PFSK-1 (cell line): ENCODE results near the gene ZNF775.

ENCODE experiments used
- FOXP2 ChIP-seq: optimal IDR thresholded peaks from 2 replicates; pipeline ENCODE3; 2011; ENCODE audit warnings: borderline replicate concordance, control low read depth, inconsistent platforms; ENCODE audit not compliant: insufficient read depth; ENCODE audit errors: extremely low read length, extremely low read depth
- POLR2AphosphoS5 ChIP-seq: IDR thresholded peaks from 2 replicates; pipeline ENCODE4 v1.6.1; 2012; ENCODE audit warnings: low read depth, mild to moderate bottlenecking, control low read depth, low read length, moderate library complexity
- REST ChIP-seq, 2 experiments: IDR thresholded peaks; 2 replicates each; pipeline versions ENCODE4 v1.6.1 to v1.8.0; 2011 to 2012; ENCODE audit warnings: low read depth in 2 of 2, low read length in 2 of 2, control low read depth in 1 of 2, inconsistent platforms in 1 of 2, mild to moderate bottlenecking in 1 of 2, moderate library complexity in 1 of 2; ENCODE audit not compliant: insufficient read depth in 1 of 2
- SIN3A ChIP-seq: IDR thresholded peaks from 2 replicates; pipeline ENCODE4 v1.6.1; 2012; ENCODE audit warnings: mild to moderate bottlenecking, low read length, moderate library complexity, borderline replicate concordance; ENCODE audit not compliant: insufficient read depth

GRCh38 chr7:150402671-150403321 is 23.7 kb downstream of the ZNF775 start:
- no peak for TF ChIP-seq POLR2AphosphoS5
- TF ChIP-seq REST (IDR thresholded peaks at IDR 0.05; ENCODE audit: insufficient read depth in 1 of 2, low read depth in 2 of 2, low read length in 2 of 2), result no peak
- no peak for TF ChIP-seq SIN3A
- no peak for TF ChIP-seq FOXP2
